Esophagus (tissue), 2 donors: ENCODE data around the gene FOXS1. TPM values are rescaled to one million over a fixed set of nuclear protein-coding genes. Genes with fewer than 3 reads are reported as not detected.
A peak's percentile ranks its signal among the peaks of the same experiment; 100 is the strongest.

ENCODE experiments used
- H3K27ac ChIP-seq, 2 donors: one replicate each; pipeline ENCODE4 v1.5.1; 2013; ENCODE audit warnings: low read depth in 2 of 2, mild to moderate bottlenecking in 2 of 2, inconsistent platforms in 1 of 2, low read length in 1 of 2, moderate library complexity in 1 of 2
- H3K27me3 ChIP-seq, 2 donors: one replicate each; pipeline ENCODE4 v1.6.1; 2013; ENCODE audit warnings: low read length in 2 of 2, control low read depth in 1 of 2, mild to moderate bottlenecking in 1 of 2; ENCODE audit not compliant: insufficient read depth in 2 of 2, control insufficient read depth in 1 of 2
- H3K36me3 ChIP-seq, 2 donors: one replicate each; pipeline ENCODE4 v1.6.1; 2013; ENCODE audit warnings: low read length in 1 of 2; ENCODE audit not compliant: control insufficient read depth in 2 of 2, insufficient read depth in 2 of 2
- H3K4me1 ChIP-seq, 2 donors: one replicate each; pipeline ENCODE4 v1.6.1; 2013; ENCODE audit warnings: low read length in 1 of 2; ENCODE audit not compliant: control insufficient read depth in 2 of 2, insufficient read depth in 2 of 2
- H3K4me3 ChIP-seq, 2 donors: one replicate each; pipeline ENCODE4 v1.5.1; 2013; ENCODE audit warnings: low read length in 2 of 2, mild to moderate bottlenecking in 2 of 2, low read depth in 1 of 2, moderate library complexity in 1 of 2
- H3K9me3 ChIP-seq, 2 donors: one replicate each; pipeline ENCODE4 v1.6.1; 2013; ENCODE audit warnings: mild to moderate bottlenecking in 2 of 2, low read depth in 1 of 2, low read length in 1 of 2, moderate library complexity in 1 of 2; ENCODE audit not compliant: control insufficient read depth in 2 of 2, insufficient read depth in 1 of 2
- WGBS, 2 donors: extraction: QIAGEN DNeasy Blood & Tissue Kit; methylation state at CpG; one replicate each; pipeline ENCODE4 v1.1.7; 2013; 5-methylcytosine and 5-hydroxymethylcytosine counted together
- polyA plus RNA-seq, 2 donors: library from polyadenylated mRNA; stranded (reverse); fragments of 200-250 nt; gene quantifications; one replicate each; pipeline ENCODE4 v1.2.3, GENCODE V29; 2013
- donor health status: healthy with polysubstance abuse.
- donor health status: Bipolar disorder and iron deficiency.

FOXS1 gene
- polyA plus RNA-seq, result under 1 TPM; 0.35 to 0.41 TPM

GRCh38 chr20:31845300-31845863 is at the start of gene FOXS1:
TSS of gene FOXS1 (minus strand) at chr20:31845604. CDS start at chr20:31845542, 62 bp downstream.
- Histone ChIP-seq H3K4me1 (peaks cover 7 to 21% of the 10 kb centered on the region in 2 donors), H3K36me3 (no peaks in the 10 kb centered on the region), H3K4me3 (peak within 1 kb of the TSS in 1 of 2 donors; percentile 9), H3K27ac (no peak within 1 kb of the TSS), H3K27me3 (no peaks in the 10 kb centered on the region), H3K9me3 (no peaks in the 10 kb centered on the region)
- 43 to 60% methylated on average over 20 to 21 of the region's 21 CpGs for WGBS, 2 donors

- H3K27ac ChIP-seq, result no peak overlapping the region
- H3K9me3 ChIP-seq, result no peaks in the 10 kb centered on the region
- H3K36me3 ChIP-seq, result no peaks in the 10 kb centered on the region
- no peak overlapping the region for H3K4me3 ChIP-seq
- no peaks in the 10 kb centered on the region for H3K27me3 ChIP-seq
- 68 to 74% methylated on average over 8 of the region's 8 CpGs for WGBS, 2 donors
- H3K4me1 ChIP-seq, result no peaks in the 10 kb centered on the region
Observed at GRCh38 chr20:31890646-31891045, 45.2 kb upstream of the FOXS1 start.

- Histone ChIP-seq H3K27ac (no peak overlapping the region), H3K36me3 (no peaks in the 10 kb centered on the region), H3K27me3 (no peaks in the 10 kb centered on the region), H3K9me3 (no peaks in the 10 kb centered on the region), H3K4me3 (no peak overlapping the region), H3K4me1 (no peaks in the 10 kb centered on the region)
Observed at GRCh38 chr20:31883829-31884228, 38.4 kb upstream of the FOXS1 start.

- no peaks in the 10 kb centered on the region for H3K27me3 ChIP-seq
- no peaks in the 10 kb centered on the region for H3K4me1 ChIP-seq
- H3K9me3 ChIP-seq, result no peaks in the 10 kb centered on the region
- H3K4me3 ChIP-seq, result no peak overlapping the region
- no peaks in the 10 kb centered on the region for H3K36me3 ChIP-seq
- H3K27ac ChIP-seq, result no peak overlapping the region
- whole genome bisulfite sequencing, 2 donors, result 58 to 64% methylated on average over 5 of the region's 5 CpGs
Observed at GRCh38 chr20:31881945-31882344, 36.5 kb upstream of the FOXS1 start.

- Histone ChIP-seq H3K36me3 (no peaks in the 10 kb centered on the region), H3K4me3 (peak overlapping the region; percentile 58 to 68), H3K4me1 (no peaks in the 10 kb centered on the region), H3K9me3 (no peaks in the 10 kb centered on the region), H3K27ac (peak overlapping the region; percentile 66 to 72), H3K27me3 (no peaks in the 10 kb centered on the region)
- 6% methylated on average over 45 of the region's 45 CpGs for WGBS, 2 donors
Observed at GRCh38 chr20:31879143-31879987, 34.0 kb upstream of the FOXS1 start.

- Histone ChIP-seq H3K4me3 (no peak overlapping the region), H3K27ac (no peak overlapping the region), H3K27me3 (no peaks in the 10 kb centered on the region), H3K4me1 (no peaks in the 10 kb centered on the region), H3K9me3 (no peaks in the 10 kb centered on the region), H3K36me3 (no peaks in the 10 kb centered on the region)
Observed at GRCh38 chr20:31877684-31878083, 32.3 kb upstream of the FOXS1 start.

GRCh38 chr20:31875671-31876070 is 30.3 kb upstream of the FOXS1 start:
- WGBS, 2 donors, result 66 to 72% methylated on average over 2 of the region's 2 CpGs
- Histone ChIP-seq H3K9me3 (no peaks in the 10 kb centered on the region), H3K36me3 (no peaks in the 10 kb centered on the region), H3K27me3 (no peaks in the 10 kb centered on the region), H3K4me1 (no peaks in the 10 kb centered on the region), H3K27ac (no peak overlapping the region), H3K4me3 (no peak overlapping the region)

GRCh38 chr20:31872406-31872805 is 27.0 kb upstream of the FOXS1 start:
- Histone ChIP-seq H3K36me3 (no peaks in the 10 kb centered on the region), H3K9me3 (no peaks in the 10 kb centered on the region), H3K4me1 (no peaks in the 10 kb centered on the region), H3K4me3 (no peak overlapping the region), H3K27ac (no peak overlapping the region), H3K27me3 (no peaks in the 10 kb centered on the region)
- WGBS, 2 donors, result 90 to 91% methylated on average over 6 of the region's 6 CpGs

GRCh38 chr20:31871618-31871954 is 26.2 kb upstream of the FOXS1 start:
- Histone ChIP-seq H3K4me3 (no peak overlapping the region), H3K27me3 (no peaks in the 10 kb centered on the region), H3K9me3 (no peaks in the 10 kb centered on the region), H3K36me3 (no peaks in the 10 kb centered on the region), H3K4me1 (no peaks in the 10 kb centered on the region), H3K27ac (no peak overlapping the region)
- 95 to 100% methylated on average over 1 of the region's 1 CpG for WGBS, 2 donors
